ENCODE results near the gene DNAJC5.

GRCh38 chr20:63958471-63958870 is 63.5 kb downstream of the DNAJC5 start:
- no peak for TF ChIP-seq CTCF (IDR thresholded peaks at IDR 0.05)
- TF ChIP-seq REST (IDR thresholded peaks at IDR 0.05; ENCODE audit: insufficient read depth in 1 of 2, low read depth in 2 of 2, low read length in 1 of 2) = no peak
- no peak for TF ChIP-seq POLR2AphosphoS5 (IDR thresholded peaks at IDR 0.05; ENCODE audit: low read depth, low read length)
- no peak for TF ChIP-seq SIN3A (IDR thresholded peaks at IDR 0.05; ENCODE audit: borderline replicate concordance, insufficient read depth, low read depth, low read length)

Data from Panc1 (cell line).